DND-41 (cell line): ENCODE measurements around the gene SIPA1L2.
"Not testable (repeated sequence)": the region's sequence is repeated elsewhere in the genome, so short reads cannot be mapped to it uniquely, and the experiment has no call there.

Experiments used
- CTCF ChIP-seq: IDR thresholded peaks from 2 replicates; pipeline ENCODE4 v1.5.1; 2012; ENCODE audit warnings: borderline replicate concordance, low read length, moderate library complexity, mild to moderate bottlenecking; ENCODE audit not compliant: poor library complexity, severe bottlenecking; ENCODE audit errors: extremely low read depth
- EZH2 ChIP-seq: IDR thresholded peaks from 3 replicates; pipeline ENCODE4 v1.6.1; 2012; ENCODE audit warnings: borderline replicate concordance, low read depth, mild to moderate bottlenecking, moderate library complexity, low read length, inconsistent platforms; ENCODE audit not compliant: severe bottlenecking

GRCh38 chr1:232610902-232611745 is 18.8 kb downstream of the SIPA1L2 start:
- TF ChIP-seq CTCF, EZH2: not testable (repeated sequence)
